Measurements from ENCODE around the gene TFCP2L1. TPM values are rescaled to one million over a fixed set of nuclear protein-coding genes. Genes with fewer than 3 reads are reported as not detected.

Gene TFCP2L1
- total and polyA plus RNA-seq, 10 donors, result 0.15 to 8.9 (median 2.7) TPM

GRCh38 chr2:121167411-121167810 is 117.6 kb downstream of the TFCP2L1 start:
- Histone ChIP-seq H3K27me3 (replicated peaks in 1 of 7) (peaks cover 0 to 3% (median 0%) of the 10 kb centered on the region in 7 donors), H3K36me3 (no peaks in the 10 kb centered on the region), H3K9me3 (peaks cover 0 to 31% (median 22%) of the 10 kb centered on the region in 8 donors), H3K27ac (no peak overlapping the region), H3K4me3 (no peak overlapping the region), H3K4me1 (no peaks in the 10 kb centered on the region)
- 55 to 73% (median 68%) methylated on average over 4 of the region's 4 CpGs for WGBS, 5 donors
- DNase-seq, result no peak
- TF ChIP-seq, protein P1, sequence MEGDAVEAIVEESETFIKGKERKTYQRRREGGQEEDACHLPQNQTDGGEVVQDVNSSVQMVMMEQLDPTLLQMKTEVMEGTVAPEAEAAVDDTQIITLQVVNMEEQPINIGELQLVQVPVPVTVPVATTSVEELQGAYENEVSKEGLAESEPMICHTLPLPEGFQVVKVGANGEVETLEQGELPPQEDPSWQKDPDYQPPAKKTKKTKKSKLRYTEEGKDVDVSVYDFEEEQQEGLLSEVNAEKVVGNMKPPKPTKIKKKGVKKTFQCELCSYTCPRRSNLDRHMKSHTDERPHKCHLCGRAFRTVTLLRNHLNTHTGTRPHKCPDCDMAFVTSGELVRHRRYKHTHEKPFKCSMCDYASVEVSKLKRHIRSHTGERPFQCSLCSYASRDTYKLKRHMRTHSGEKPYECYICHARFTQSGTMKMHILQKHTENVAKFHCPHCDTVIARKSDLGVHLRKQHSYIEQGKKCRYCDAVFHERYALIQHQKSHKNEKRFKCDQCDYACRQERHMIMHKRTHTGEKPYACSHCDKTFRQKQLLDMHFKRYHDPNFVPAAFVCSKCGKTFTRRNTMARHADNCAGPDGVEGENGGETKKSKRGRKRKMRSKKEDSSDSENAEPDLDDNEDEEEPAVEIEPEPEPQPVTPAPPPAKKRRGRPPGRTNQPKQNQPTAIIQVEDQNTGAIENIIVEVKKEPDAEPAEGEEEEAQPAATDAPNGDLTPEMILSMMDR (IDR thresholded peaks at IDR 0.05 in 8 of 11, conservative IDR thresholded peaks at IDR 0.05 in 3 of 11), result no peak
- TF ChIP-seq POLR2AphosphoS5 (IDR thresholded peaks at IDR 0.05) (no peak), POLR2A (IDR thresholded peaks at IDR 0.05) (no peak)
- intact Hi-C loops (cut with DNase I; ENCODE audit: low total_unique reads), result no loop called here

Other genes starting within 250 kb of the TFCP2L1 start
- gene RNU4ATAC, start 245.7 kb upstream of the TFCP2L1 start, total RNA-seq, result 10 to 100 TPM in 1 of 7 donors, under 1 TPM in 1, not detected in 5; under 0.01 to 11.8 TPM
- gene RNU4ATAC, start 245.7 kb upstream of the TFCP2L1 start, polyA plus RNA-seq, result not detected

Data from spleen (tissue), 11 donors.